Measurements from ENCODE around the gene SPTLC3. TPM values are rescaled to one million over a fixed set of nuclear protein-coding genes. Genes with fewer than 3 reads are reported as not detected.

Gene SPTLC3
- total RNA-seq, 4 donors from 2014 or later, result 62.5 to 76.6 (median 71.9) TPM

GRCh38 chr20:12966468-12967085 lies 42.2 kb upstream of the SPTLC3 start:
- intact Hi-C loops (cut with DNase I; ENCODE audit: low total_unique reads), result no loop called here
- 0 to 93% methylated on average over 1 of the region's 1 CpG for WGBS, 2 donors
- no peak for DNase-seq (ENCODE audit: low spot score in 2 of 2)
- TF ChIP-seq CTCF (IDR thresholded peaks at IDR 0.05) (no peak), POLR2A (IDR thresholded peaks at IDR 0.05) (no peak)
- H3K4me3 ChIP-seq (ENCODE audit: low read depth, poor library complexity, severe bottlenecking), result no peak overlapping the region

- no peak for DNase-seq (ENCODE audit: low spot score in 2 of 2)
- no peak overlapping the region for H3K4me3 ChIP-seq (ENCODE audit: low read depth, poor library complexity, severe bottlenecking)
- TF ChIP-seq CTCF (IDR thresholded peaks at IDR 0.05) (no peak), POLR2A (IDR thresholded peaks at IDR 0.05) (no peak)
- intact Hi-C loops (cut with DNase I; ENCODE audit: low total_unique reads), result no loop called here
Measured at GRCh38 chr20:12967932-12968331, 40.8 kb upstream of the SPTLC3 start.

- intact Hi-C loops (cut with DNase I; ENCODE audit: low total_unique reads), result no loop called here
- TF ChIP-seq CTCF (IDR thresholded peaks at IDR 0.05), result no peak
Measured at GRCh38 chr20:12968472-12968871, 40.3 kb upstream of the SPTLC3 start.

GRCh38 chr20:12969071-12969669 lies 39.6 kb upstream of the SPTLC3 start:
- no peak overlapping the region for H3K4me3 ChIP-seq (ENCODE audit: low read depth, poor library complexity, severe bottlenecking)
- DNase-seq (ENCODE audit: low spot score in 2 of 2), result no peak
- 77 to 82% methylated on average over 7 of the region's 7 CpGs for WGBS, 2 donors
- intact Hi-C loops (cut with DNase I; ENCODE audit: low total_unique reads), result no loop called here
- TF ChIP-seq CTCF (IDR thresholded peaks at IDR 0.05) (no peak), POLR2A (IDR thresholded peaks at IDR 0.05) (no peak)

More at GRCh38 chr20:12968472-12968871, 40.3 kb upstream of the SPTLC3 start:
- DNase-seq (ENCODE audit: low spot score in 2 of 2), result no peak
- 69 to 72% methylated on average over 4 of the region's 4 CpGs for WGBS, 2 donors
- H3K4me3 ChIP-seq (ENCODE audit: low read depth, poor library complexity, severe bottlenecking), result no peak overlapping the region

- no peak overlapping the region for H3K4me3 ChIP-seq (ENCODE audit: low read depth, poor library complexity, severe bottlenecking)
- TF ChIP-seq POLR2A (IDR thresholded peaks at IDR 0.05) (no peak), CTCF (IDR thresholded peaks at IDR 0.05) (no peak)
- 27 to 30% methylated on average over 4 of the region's 4 CpGs for WGBS, 2 donors
- intact Hi-C loops (cut with DNase I; ENCODE audit: low total_unique reads), result loop anchor here (5.0 kb wide), 1 partner anchor 137 kb away; no protein-coding TSS in a partner anchor
- DNase-seq (ENCODE audit: low spot score in 2 of 2), result no peak
Measured at GRCh38 chr20:12970372-12970821, 38.4 kb upstream of the SPTLC3 start.

All from lower leg skin (tissue), 4 donors.